CD4-positive, alpha-beta T cell treated with Interleukin-4 for 4 hours (primary cell): ENCODE data around the gene EPS8L2.
"Not testable (repeated sequence)": the region's sequence is repeated elsewhere in the genome, so short reads cannot be mapped to it uniquely, and the experiment has no call there.

ENCODE experiments used
- DNase-seq: peaks from one replicate; pipeline ENCODE4 v3.0.0-alpha.2; 2020

EPS8L2 gene

DNA sequence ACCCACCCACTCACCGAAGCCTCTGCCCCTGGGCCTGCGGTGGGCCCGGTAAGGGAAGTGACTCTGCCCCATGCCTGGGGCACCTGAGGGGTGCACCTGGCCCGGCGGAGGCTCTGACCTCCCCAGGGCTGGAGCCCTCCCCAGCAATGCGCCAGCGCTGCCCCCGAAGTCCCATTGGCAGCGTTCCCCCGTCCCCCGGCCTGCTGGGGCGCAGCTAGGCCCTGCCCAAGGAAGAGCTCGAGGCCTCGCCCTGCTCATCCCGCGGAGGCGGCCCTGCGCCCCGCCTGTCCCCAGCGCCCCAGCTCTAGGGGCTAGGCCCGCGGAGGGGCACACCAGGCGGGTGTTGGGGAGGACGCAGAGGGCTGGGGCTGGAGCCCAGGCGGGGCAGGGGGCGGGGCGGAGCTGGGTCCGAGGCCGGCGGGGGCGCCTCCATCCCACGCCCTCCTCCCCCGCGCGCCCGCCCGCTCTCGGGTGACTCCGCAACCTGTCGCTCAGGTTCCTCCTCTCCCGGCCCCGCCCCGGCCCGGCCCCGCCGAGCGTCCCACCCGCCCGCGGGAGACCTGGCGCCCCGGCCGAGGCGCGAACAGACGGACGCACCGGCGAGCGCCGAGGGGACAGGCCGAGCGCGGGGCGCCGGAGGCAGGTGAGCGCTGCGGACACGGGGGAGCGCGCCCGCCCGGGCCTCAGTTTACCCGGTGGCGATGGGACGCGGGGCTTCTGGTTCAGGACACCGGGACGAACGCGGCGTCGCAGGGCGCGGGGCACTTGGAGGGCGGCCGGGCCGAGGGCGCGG lies at the start of gene EPS8L2:
TSS of gene EPS8L2 (plus strand) at position 586 of the 793 bp plus-strand sequence. CDS start 3,177 bp downstream, outside the sequence.
- no peak for DNase-seq

DNA sequence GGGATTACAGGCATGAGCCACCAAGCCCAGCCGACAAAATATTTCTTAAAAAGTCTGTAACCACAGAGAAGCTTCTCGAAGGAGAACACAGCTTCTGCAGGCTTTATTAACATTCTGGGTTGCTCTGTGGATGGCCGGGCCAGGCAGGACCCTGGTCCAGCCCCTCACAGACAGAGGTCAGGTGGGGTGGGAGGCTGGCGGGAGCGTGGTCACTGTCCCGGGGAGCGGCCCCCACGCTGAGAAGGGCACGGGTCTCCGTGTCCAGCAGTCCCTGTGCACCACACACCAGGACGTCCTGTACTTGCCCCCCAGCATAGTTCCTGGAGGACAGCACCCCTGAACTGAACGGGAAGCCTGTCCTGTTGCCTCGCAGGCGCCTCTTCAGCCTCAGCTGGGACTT lies 49.6 kb upstream of the EPS8L2 start:
- no peak for DNase-seq

DNA sequence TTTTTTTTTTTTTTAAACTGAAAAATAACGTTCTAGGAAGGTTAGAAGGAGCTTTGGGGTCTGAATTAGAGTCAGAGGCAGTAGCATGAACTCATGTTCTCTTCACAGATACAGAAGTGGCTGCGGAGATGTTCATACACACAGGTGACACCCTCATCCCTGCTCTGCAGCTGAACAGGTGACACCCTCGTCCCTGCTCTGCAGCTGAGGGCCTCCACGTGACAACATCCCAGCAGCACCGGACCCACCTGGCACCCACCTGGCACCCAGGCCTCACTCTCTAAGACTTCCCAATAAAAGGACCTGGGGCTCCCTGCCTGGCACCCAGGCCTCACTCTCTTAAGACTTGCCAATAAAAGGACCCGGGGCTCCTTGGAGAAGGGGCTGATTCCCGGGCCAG lies 49.2 kb upstream of the EPS8L2 start:
- DNase-seq: no peak

DNA sequence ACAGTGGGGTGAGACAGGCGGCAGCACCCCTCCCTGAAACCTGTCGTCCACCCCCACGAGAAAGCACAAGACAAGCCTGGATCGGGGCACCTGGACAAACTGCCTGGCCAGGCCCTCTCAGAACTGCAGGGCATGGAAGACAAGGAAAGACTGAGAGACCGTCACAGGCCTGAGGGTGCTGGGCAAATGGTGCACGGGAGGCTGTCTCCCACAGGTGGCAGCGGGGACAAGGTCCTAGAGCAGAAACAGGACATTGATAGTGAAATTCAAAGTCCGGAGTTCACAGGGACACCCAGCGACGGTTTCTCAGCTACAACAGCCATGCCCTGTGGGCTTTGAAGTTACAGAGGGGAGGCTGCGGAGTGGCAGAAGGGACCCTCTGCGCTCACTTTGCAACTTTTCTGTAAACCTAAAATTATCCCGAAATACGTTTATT lies 48.3 kb upstream of the EPS8L2 start:
- DNase-seq: no peak

DNA sequence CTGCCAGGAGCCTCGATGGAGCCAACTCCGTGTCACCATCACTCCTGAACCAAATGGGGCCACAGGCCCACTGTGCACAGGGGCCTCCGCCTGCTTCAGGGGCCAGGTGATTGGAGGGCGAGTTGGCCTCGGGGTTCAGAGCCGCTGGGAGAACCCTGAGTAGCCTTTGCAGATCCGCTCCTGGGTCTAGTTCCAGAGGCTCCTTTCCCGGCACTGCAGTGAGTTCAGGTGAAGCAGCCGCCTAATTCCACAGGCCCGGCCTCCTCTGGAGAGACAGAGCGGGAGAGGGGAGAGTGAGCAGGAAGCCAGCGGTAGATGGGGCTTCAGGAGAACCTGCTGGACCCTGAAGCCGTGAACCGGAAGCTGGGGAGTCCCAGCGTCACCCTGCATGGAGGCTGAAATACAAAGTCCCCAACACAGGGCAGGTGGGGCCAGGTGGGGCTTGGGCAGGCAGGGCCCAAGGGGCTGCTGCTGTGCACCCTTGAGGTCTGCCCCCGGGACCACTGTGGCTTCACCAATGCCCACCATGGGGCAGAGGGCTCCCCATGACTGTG lies 46.4 kb upstream of the EPS8L2 start:
- no peak for DNase-seq

DNA sequence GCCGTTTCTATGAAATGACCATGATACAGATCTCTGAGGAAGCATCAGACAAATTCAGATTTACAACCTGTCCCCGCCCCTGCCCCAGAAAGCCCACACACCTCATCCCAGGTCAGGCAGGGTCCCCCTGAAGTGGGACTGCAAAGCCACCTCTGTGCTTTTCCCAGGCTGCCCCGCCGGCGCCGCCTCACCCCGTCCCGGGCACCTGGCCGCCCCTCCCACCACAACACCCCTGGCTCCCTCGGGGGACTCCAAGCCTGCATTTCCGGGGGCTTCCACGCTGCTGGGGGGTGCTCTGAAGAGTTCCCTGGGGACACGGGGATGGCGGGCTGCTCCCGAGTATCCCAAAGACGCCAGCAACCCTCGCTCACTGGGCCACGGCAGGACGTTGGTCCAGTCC lies 45.8 kb upstream of the EPS8L2 start:
- no peak for DNase-seq

DNA sequence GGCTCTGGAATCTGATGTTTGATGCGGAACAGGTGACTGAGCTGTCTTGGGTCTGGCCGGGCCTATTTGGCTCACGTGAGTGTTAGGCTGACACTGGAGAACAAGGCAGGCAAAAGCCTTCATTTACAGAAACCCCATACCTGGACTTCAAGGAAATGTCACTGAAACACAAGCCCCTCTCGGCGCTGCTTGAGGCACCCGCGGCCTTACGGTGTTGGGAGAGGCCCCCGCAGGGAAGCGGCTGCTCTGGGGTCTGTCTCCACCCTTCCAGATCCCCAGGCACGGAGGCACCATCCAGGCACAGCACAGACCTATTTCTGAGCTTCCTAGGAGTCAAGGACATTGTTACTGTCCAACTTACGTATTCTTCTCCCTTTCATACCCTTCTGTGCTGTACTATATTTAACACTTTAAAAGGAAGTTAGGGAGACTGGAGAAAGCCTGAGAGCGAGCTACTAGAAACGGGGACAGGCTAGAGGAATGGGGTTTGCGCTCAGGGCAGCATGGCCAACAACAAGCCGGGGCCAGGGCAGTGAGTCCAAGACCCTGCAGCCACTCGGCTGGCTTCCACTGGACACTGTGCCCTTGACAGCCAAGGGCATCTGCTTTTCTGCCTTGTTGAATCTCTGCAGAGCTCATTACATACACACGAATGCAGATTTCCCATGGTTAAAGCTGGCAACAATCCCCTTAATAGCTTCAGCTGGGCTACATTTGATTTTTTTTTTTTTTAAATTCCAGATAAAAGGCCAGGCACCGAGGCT lies 45.2 kb upstream of the EPS8L2 start:
- DNase-seq: no peak

DNA sequence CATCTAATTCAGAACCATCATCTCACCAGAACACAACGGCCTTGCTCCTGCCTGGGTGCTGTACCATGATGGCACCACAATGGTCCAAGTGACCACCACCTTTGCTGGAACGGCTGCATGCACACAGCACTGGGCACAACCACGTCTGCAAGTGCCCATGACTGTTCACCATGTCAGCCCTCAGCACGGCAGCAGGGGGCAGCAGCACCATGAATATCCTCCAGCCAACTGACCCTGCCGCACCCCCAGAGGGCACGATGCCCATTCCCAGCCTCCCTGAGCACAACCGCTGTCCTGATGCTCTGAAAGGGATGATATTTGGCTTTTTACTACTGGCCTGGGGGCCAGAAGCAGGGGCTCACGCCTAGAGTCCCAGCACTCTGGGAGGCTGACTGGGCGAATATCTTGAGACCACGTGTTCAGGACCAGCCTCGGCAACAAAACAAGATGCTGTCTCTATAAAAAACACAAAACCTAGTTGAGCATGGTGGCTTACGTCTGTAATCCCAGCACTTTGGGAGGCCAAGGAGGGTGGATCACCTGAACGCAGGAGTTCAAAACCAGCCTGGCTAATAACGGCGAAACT lies 43.2 kb upstream of the EPS8L2 start:
- DNase-seq: peak; percentile 27

DNA sequence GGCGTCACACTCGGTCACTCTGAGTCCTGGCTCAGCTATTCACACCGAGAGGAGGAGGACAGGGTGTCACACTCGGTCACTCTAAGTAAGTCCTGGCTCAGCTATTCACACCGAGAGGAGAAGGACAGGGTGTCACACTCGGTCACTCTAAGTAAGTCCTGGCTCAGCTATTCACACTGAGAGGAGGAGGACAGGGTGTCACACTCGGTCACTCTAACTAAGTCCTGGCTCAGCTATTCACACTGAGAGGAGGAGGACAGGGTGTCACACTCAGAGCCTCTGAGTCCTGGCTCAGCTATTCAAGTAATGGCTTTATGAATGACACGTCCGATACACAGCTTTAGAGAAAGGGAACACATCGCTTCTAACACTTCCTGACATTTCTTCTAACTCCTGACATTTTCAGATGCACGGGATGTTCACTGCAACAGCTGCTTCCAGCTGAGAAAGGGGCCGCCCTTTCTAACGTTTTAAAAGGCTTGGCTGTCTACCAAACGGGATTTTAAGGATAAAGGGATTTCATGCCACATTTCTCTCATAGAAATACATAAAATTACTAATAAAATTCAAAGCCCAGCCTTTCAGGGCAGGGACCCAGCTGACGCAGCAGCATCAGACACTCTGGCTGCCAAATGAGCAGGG lies 40.8 kb upstream of the EPS8L2 start:
- DNase-seq: no peak

DNA sequence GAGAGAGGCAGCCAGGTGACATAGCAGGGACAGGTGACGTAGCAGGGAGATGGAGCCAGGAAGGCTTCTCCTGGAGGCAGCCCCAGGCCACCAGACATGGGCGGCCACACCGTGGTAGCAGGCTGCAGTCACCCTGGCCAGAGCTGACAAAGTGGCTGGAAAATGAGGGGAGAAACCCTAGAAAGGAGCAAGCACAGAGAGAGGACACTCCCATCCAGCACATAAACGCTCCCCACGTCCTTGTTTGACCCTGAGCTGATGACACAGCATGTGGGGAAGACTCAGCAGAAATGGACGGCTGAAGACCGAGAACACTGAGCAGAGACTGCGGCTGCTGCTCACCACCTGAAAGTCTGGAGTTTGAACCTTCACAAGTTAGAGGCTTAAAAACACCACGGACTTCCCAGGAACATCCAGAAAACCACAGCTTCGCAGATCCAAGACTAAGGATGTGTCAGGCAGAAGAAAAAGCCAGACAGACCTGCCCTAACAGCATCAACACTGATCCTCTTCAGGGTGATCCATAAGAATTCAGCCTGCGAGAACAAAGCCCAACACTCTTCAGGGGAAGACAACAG lies 40.2 kb upstream of the EPS8L2 start:
- no peak for DNase-seq

DNA sequence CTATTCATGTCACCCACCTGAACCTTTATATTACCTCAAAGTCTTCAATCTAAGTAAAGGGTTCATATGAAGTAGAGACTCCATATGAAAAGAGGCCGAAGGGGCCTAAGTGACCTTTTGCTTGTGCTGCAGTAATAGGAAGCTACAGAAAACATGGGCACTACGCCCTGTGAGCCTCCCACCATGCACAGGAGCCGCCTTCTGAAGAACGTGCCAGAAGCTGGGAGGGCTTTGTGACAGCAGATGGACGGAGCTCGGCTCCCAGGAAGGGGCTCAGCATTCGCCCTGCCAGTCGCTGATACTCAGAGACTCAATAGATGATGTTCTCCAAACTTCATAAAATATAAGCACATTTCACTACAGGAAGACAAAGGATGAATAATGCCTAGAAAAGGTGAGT lies 32.2 kb upstream of the EPS8L2 start:
- DNase-seq: no peak

DNA sequence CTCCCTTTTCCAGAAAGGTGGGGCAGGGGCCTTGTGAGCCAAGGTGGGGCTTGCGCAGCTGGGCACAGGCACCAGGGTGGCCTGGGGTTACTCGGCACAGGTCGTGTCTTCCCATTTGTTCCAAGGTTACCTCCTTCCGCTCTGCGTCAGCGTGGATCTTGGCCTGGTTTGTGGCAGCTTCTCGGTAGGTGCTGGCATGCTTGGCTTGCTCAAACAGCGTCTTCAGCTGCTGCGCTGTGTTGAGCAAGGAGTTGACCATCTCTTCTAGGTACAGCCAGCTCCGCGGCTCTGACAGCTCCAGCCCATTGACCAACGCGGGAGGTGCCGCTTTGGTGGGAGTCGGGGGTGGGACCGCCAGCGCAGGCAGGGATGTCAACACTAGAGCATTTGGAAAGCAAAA lies 31.6 kb upstream of the EPS8L2 start:
- DNase-seq: no peak

DNA sequence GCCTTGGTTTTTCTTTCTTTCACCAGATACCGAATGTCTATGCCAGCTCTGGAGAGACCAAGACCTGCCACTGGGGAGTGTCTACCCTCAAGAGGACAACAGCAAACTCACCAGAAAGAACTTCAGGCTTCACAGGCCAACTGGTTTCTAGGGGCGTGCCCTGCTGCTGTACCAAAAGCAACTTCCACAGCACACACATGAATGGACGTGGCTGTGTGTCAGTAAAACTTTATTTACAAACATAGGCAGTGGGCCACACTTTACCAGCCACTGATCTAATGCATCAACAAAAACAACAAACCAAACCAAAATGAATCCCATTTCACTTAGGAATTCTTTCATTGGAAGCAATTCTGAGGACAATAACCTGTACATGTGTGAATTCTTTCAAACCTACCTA lies 27.7 kb upstream of the EPS8L2 start:
- no peak for DNase-seq

DNA sequence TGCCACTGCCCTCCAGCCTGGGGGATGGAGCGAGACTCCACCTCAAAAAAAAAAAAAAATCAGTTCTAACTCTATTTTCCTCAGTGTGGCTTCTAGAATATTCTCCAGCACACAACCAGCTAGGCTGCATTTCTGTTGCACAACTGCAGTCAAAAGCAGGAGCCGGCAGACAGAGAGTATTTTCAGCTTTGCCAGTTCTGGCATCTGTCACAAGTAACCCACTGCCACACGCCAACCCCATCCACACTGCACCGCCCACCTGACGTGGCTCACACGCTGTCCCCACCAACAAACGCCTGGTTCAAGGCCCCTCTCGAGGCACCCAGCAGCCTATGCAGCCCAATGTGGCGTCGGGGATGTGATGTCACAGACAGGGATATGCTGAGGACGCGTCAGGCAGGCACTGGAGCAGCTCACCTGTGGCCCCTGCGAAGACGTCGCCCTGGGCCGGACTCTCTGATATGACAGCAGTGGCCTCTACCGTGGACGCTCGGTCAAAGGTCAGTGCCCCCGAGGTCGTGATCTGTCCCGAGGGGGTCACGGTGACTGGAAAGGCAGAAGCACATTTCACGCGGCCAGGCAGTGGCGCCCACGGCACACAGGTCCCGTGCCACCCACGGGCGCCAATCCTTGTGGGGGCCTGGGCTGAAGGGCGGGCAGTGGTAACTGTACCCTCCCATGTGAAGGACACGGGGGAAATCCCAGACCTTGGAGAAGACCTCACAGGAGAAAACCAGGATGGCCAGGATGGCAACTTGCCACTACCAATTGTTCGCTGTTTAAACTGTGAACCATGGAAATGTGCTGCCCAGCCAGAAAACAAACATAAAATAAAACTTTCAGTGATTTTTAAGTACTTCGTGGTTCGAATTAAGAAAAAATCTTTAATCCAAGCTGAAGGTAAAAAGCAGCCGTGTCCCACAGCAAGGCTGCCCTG lies 26.5 kb upstream of the EPS8L2 start:
- no peak for DNase-seq

DNA sequence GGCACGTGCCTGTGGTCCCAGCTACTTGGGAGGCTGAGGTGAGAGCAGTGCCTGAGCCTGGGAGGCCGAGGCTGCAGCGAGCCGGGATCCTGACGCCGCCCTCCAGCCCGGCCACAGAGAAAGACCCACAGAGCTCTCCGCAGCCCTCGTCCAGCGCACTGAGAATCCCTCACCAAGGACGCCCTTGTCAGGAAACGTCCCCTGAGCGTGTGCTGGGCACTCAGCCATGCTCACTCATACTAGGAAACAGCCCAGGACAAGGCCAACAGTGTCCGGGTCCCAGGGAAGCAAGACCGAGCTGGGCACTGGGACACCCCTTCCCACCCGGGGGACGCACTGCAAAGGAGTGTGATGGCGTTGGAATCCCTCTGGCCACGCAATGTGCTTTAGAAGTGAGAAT lies 25.6 kb upstream of the EPS8L2 start:
- no peak for DNase-seq

DNA sequence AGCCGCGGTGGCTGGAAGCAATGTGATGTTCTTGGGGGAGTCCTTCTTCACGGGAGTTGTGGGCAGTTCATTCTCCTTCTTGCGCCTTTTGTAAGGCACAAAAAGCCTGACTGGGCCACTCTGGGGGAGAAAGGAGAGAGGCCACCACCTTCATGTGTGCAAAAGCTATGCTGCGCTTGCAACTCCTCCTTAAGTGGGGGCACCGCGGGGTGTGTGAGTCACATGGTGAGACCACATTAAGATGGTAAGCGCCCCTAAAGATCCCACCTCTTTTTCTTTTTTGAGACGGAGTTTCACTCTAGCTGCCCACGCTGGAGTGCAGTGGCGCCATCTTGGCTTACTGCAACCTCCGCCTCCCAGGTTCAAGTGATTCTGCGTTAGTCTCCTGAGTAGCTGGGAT lies 25.1 kb upstream of the EPS8L2 start:
- no peak for DNase-seq

DNA sequence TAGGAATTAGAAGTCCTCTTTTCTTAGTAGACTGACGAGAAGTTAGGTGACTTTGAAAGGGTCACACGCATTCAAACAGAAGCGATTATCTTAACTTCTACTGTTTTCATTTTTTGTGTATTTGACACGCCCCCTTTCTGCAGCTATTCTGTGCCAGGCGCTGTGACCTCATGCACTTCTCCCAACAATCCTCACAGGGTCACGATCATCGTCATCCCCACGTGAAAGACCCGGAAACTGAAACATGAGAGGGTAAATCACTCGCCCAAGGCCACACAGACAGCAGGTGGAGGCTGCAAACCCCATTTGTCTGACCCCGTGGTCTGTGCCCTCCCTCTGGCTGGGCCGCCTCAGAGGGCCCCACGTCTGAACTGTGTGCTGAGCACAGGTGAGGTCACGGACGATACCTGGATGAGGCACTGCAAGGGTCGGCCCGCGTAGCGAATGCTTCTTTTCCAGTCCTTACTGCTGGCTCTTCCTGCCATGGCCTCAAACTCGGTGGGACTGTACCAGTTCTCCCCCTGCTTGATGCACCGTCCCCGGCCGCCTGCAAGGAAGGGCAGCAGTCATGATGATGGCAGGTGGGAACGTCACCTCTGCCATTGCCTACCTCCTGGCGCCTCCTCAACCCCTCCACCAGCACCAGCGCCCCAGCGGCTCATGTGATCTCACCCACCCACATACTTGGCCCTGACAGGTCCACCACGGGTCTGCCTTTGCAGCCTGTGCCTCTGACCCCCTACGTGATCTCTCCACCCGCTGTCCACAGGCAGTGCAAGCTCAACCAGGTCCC lies 19.4 kb upstream of the EPS8L2 start:
- DNase-seq: no peak

DNA sequence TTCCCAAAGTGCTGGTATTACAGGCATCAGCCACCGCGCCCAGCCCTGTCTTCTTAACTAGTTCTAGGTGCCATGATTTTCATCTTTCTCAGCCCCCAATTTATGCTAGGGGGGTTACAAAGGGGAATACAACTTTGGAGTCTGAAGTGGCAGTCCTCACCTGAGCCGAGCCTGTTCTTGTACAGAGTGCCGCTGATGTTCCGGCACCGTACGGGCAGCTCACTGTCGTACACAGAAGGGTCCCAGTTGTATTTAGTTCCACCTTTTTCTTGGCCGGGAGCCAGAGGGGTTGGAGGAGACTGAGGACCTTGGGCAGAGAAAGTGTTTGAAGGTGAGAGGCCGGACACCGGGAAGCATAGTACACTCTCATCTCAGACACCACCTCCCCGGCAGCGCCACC lies 18.3 kb upstream of the EPS8L2 start:
- no peak for DNase-seq

DNA sequence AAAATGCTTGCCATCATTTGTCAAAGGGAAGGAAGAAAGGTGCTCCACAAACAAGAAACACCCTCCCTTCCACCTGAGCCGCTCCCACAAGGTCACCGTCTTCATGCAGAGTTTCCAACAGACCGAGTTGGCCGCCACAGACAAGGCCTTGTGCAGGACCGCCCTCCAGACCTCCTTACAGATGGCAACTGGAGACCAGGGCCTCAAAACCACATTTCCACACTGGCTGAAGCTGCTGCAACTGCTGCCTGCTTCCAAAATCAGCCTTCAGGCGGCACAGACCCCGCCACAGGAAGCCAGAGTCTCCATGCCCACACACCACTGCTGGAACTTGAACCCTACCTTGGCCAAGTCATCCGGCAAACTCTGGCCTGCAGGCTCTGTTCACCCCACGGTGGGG lies 17.4 kb upstream of the EPS8L2 start:
- DNase-seq: no peak

DNA sequence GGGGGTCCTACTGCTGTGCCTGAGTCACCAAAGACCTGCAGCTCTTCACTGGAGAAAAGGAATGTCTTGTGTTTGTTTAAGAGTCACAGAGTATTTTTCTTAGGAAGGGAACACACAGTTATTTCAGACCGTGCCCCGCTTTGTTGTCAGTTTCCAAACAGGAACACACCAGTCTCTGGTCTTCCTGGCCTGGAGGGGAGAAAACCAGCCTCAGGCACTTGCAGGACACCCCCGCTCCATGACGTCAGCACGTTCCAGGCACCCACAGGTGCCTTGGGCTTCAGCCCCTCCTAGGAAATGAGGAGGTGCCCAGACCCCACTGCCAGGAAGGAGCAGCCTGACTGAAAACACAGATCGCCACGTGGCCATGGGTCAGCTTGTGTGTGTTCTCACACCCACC lies 16.4 kb upstream of the EPS8L2 start:
- no peak for DNase-seq

DNA sequence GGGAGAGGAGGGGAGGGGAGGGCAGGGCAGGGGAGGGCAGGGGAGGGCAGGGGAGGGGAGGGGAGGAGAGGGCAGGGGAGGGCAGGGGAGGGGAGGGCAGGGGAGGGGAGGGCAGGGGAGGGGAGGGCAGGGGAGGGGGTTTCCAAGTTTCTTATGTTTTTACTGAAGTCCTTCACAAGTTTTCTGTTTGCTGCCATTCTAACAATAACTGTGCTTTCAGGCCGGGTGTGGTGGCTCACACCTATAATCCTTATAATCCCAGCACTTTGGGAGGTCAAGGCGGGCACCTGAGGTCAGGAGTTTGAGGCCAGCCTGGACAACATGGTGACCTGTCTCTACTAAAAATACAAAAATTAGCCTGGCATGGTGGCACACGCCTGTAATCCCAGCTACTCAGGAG lies 15.8 kb upstream of the EPS8L2 start:
- not testable (repeated sequence) for DNase-seq
